Effector CD8-positive, alpha-beta T cell (primary cell): ENCODE data around the gene SPAG17.

Source experiments
- DNase-seq: peaks from one replicate; lab custom pipeline; 2025; lab: John Stamatoyannopoulos, UW

Gene SPAG17

GRCh38 chr1:118160806-118161205, 24.2 kb downstream of the SPAG17 start:
- DNase-seq, result no peak

DNA sequence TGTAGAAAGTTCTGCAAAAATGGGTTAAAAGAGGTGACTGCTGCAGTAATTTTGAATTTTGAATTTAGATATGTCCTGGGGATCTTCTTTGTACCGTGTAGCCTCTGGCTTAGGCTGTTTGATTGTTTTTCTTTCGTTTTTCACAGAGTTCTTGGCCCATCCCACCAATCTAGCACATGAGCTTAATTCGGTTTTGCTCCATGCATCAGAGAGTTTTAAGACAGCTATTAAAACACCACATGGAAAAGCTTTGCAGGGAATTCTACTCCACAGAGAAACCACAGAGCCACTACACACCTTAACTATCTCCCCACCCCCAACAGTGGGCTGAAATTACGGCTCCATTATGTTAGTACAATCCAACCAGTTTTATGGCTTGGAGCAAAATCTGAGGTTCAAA, 25.5 kb downstream of the SPAG17 start:
- DNase-seq, result no peak

- no peak for DNase-seq
These were observed 26.1 kb downstream of the SPAG17 start for GRCh38 chr1:118158924-118159323.

- DNase-seq, result no peak
These were observed 27.5 kb downstream of the SPAG17 start for GRCh38 chr1:118157506-118157905.

- DNase-seq, result no peak
These were observed 29.9 kb downstream of the SPAG17 start for GRCh38 chr1:118155106-118155505.

- DNase-seq, result no peak
These were observed 30.8 kb downstream of the SPAG17 start for GRCh38 chr1:118154220-118154619.

DNA sequence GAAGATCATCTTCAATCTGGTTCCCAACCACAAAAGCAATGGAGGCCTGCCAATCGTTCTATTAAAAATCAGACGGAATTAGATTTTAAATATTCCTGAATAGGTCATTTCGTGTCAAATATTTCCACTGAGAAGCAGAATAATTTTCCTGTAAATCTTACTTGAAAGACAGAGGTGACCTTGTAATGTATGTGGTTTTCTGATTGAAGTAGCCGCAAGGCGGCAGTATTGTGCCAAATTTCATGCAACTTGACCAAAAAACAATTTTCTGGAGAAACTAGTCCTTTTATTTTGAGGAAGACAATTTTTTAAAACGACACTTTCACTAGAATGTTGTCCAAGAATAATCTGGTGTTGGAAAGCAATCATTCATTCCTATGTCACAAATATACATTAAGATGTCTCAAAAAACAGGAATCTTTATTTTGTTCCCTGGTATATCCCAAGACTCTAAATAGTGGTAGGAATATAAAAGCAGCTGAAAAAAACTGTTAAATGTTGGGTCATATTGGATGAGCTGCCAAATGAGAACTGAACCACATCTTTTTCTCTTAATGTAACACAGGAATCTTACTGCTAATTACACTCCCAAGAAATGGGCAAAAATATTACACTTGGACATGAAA, 33.6 kb downstream of the SPAG17 start:
- DNase-seq, result no peak

DNA sequence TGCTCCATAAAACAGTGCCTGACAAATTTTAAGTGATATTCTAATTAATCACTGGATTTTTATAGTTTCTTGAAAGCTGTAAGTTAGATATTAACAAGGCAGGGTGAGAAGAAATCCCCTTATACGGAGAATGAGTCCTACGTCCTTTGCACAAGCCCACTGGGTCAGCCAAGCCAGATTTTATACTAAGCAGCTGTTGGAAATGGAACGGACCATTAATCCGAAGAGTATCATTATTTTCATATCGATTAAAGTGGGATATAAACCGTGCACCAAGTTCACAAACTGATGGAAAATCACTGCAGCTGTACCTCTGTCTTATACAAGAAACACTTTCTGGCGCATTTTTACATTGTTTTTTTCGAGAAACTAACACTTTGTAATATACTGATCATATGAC, 35.2 kb downstream of the SPAG17 start:
- no peak for DNase-seq

- DNase-seq, result no peak
These were observed 37.0 kb downstream of the SPAG17 start for GRCh38 chr1:118148034-118148433.

GRCh38 chr1:118147522-118147921, 37.5 kb downstream of the SPAG17 start:
- DNase-seq, result no peak

DNA sequence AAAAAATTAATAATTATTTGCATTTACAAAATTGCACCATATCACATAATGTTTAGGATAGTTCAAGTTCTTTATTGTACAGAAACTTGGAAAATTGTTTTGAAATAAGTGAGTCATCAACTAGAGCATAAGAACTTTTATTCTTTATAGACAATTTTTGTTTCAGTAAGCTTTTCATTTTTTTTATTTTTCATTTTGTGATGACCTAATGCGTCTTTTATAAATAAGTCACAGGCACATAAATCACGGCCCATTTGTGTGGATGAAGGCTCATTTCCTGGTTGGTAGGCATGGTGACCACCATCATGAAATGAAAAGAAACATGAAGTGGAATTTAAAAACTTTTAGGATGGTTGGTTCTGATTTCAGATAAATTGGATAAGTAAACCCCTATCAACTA, 39.3 kb downstream of the SPAG17 start:
- no peak for DNase-seq

DNA sequence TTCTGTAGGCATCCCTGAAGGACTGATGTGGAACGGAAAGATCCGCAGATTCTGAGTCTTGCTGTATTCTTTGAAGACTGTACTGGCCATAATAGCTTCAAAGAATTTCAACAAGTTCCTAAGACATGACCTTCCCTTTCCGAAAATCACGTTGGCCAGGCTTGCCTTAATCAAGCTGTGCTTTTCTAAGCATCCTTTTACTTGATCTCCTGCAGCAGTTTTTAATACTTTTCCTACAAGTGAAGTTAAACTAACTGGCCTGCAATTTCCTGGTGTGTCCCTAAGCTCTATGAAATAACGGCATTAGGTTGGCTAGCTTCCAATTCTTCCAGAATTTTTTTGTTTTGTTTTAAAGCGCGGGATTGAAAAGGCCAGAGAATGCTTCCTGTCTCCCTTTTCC, 40.3 kb downstream of the SPAG17 start:
- no peak for DNase-seq

- DNase-seq, result no peak
These were observed 41.2 kb downstream of the SPAG17 start for GRCh38 chr1:118143831-118144230.

DNA sequence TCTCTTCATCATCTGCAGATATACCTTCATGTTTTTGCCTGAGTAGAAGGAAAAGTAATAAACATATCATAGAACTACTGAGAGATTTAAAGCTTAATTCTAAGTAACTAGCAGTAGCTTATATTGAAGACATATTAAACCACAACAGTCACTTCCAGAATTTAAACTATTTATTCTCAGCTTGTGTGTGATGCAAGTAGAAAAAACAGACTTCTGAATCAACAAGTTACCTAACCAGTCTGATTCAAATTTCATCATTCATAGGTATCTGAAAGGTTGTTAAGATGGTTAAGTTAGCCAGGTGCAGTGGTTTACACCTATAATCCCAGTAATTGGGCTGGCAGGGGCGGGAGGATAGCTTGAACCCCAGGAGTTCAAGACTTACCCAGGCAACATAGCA, 41.9 kb downstream of the SPAG17 start:
- DNase-seq, result no peak

DNA sequence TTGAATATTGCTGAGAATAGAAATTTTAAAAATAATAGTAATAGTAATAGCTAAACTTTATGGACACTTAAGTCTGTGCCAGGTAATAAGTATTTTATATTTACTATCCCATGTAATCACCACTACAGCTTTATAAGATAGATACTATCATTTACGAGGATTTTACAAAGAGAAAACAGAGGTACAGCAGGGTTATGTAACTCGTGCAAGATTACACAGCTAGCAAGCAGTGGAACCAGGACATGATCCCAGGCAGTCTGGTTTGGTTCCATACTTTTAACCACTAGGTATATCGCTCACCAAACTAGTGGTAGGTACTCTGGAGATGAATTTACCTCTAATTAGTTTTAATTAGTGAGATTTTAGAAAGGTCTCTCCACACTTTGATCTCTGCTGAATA, 42.5 kb downstream of the SPAG17 start:
- no peak for DNase-seq

GRCh38 chr1:118137900-118138299, 47.1 kb downstream of the SPAG17 start:
- DNase-seq, result no peak

DNA sequence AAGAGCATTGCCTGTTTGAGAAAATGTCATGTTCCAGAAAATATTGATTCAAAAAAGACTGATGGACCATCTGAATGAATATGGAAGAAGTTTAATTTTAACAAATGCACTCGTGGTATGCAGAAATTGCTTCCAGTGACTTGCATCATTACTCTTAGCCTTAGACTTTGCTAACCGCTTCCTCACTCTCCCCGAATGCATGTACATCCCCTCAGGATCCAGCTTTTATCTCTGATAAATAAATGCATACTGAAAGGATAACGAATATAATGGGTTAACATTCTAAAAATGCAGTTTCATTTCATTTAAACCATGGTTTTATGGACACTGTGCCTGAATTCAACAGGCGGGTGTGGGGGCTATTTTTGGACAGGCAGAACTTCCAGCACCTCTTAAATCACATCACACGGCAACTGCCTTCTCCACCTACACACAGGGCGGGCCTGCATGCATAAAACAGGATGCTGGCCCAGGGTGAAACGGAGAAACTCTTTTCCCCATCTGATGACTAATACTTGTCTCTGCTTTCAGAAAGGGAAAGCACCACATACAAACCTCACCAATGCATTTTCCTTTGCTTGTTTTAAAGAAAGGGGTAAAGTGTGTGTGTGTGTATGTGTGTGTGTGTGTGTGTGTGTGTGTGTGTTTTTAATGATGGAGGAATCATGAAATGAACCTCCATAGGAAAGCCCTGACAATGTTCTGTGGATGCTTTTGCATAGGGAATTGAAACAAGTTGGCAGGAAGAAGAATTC, 48.7 kb downstream of the SPAG17 start:
- no peak for DNase-seq

- DNase-seq, result no peak
These were observed 53.0 kb downstream of the SPAG17 start for GRCh38 chr1:118132000-118132399.

DNA sequence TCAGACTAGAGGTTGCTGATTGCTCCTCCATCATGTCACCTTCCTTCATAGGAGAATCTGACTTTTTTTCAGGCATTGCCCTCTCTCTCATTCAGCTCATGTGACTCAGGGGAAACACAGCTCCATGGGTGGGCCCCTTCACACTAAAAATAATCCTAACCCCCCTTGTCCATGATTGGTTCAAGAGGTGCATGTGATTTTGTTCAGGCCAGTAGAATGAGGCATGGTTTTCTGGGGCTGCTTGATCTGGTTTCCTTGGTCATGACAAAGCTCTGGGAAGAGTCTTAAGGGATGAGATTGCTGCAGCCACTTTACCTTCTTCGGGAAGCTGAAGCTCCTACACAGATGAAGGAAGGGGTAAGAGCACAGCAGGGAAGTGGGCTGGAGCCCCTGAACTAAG, 56.3 kb downstream of the SPAG17 start:
- DNase-seq, result no peak

- no peak for DNase-seq
These were observed 61.0 kb downstream of the SPAG17 start for GRCh38 chr1:118124064-118124463.

GRCh38 chr1:118123116-118123839, 61.8 kb downstream of the SPAG17 start:
- no peak for DNase-seq

- no peak for DNase-seq
These were observed 62.6 kb downstream of the SPAG17 start for GRCh38 chr1:118122234-118123004.
